Measurements from ENCODE around the gene PRSS3. TPM values are rescaled to one million over a fixed set of nuclear protein-coding genes. Genes with fewer than 3 reads are reported as not detected.

The PRSS3 gene
- 5.3 TPM for total RNA-seq

DNA sequence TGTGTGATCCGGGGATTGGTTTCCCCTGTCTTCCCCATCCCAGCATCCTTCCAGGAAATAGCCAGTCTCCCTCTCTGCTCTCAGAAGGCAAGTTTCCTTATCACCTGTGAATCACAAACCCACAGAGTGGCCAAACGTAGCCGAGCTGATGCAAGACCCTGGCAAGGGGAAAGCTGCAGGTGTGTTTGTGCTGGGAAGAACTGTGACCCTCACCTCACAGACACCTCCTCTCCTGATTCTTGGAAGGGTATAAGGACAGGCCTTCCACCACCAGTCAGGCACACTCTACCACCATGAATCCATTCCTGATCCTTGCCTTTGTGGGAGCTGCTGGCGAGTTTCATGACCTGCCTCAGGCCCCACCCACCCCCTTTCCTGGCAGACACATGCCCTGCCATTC lies at the start of gene PRSS3:
Gene PRSS3 (plus strand): TSS at position 281 of the 400 bp plus-strand sequence. CDS start 13 bp downstream, at position 294.

DNA sequence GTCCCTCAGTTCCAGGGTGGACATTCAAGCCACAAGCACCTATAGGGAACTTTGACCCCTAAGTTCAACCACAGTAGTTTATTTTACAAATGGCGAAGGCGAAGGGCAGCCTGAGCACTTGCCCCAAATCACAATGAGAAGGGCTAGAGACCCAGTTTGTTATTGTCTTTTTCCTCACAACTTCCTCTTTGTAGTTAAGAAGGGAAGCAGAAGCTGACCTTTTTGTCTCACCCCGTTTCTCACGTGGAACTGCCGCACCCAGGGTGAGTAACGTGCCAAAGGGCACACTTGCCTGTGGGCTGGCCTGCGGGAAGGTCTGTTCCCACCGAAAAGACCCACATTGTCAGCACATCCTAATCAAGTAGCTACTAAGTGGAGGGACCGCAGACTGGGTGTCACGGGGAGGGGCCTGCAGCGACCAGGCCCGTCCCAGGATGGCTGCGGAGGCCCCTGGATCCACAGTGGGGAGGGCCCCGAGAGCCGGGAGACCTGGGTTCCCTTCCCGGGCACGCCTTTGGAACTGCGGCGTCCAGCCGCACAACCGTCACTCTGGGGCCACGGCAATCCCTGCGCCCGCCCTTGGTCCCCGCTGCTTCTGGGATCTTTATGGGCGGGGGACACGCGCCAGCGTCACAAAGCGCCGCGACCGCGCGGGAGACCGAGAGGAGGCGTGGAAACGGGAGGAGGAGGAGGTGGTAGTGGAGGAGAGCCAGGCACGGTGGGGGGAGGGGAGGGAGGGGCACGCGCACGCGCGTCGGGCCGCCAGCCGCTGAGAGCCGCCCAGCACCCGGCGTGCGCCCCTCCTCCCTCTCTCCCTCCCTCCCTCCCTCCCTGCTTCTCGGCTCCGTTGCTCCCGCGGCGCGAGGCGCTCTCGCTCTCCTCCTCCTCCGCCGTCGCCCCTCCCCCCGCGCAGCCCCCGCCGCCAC lies 21.2 kb downstream of the PRSS3 start, which contains the start of gene UBE2R2:
Gene UBE2R2 (plus strand): TSS at position 834 of the 926 bp plus-strand sequence. CDS start 598 bp downstream, outside the sequence.

Small RNAs within 50 kb of the gene (small RNA-seq; reads per million reads assigned to genes)
- not detected for gene RF00019

Other genes with a start within 250 kb of the PRSS3 start
- gene UBE2R2, start 21.6 kb downstream of the PRSS3 start, total RNA-seq, result 34.1 TPM

Measured in diencephalon (tissue), 1 donor.